ENCODE data around the gene TMEM179. TPM values are rescaled to one million over a fixed set of nuclear protein-coding genes. Genes with fewer than 3 reads are reported as not detected.

TMEM179 gene
- total RNA-seq, 1 experiment from 2014 or later = 3.2 TPM

- Histone ChIP-seq H3K36me3 (replicated peaks; ENCODE audit: control insufficient read depth, insufficient read depth, low read length) (no peaks in the 10 kb centered on the region), H3K4me3 (ENCODE audit: insufficient read depth, low read depth, low read length) (no peak overlapping the region), H3K27me3 (ENCODE audit: control insufficient read depth, insufficient read depth, low read length) (no peaks in the 10 kb centered on the region)
- DNase-seq = peak; percentile 46
Observed at GRCh38 chr14:104632781-104633180, 28.2 kb upstream of the TMEM179 start.

GRCh38 chr14:104624939-104625338 lies 20.4 kb upstream of the TMEM179 start:
- Histone ChIP-seq H3K27me3 (ENCODE audit: control insufficient read depth, insufficient read depth, low read length) (no peaks in the 10 kb centered on the region), H3K4me3 (ENCODE audit: insufficient read depth, low read depth, low read length) (no peak overlapping the region), H3K36me3 (replicated peaks; ENCODE audit: control insufficient read depth, insufficient read depth, low read length) (no peaks in the 10 kb centered on the region)
- no peak for DNase-seq

- peaks cover 2% of the 10 kb centered on the region; the same call in 1 of the 2 replicates for H3K27me3 ChIP-seq (ENCODE audit: control insufficient read depth, insufficient read depth, low read length)
- no peak for DNase-seq
- no peaks in the 10 kb centered on the region for H3K36me3 ChIP-seq (replicated peaks; ENCODE audit: control insufficient read depth, insufficient read depth, low read length)
- no peak overlapping the region for H3K4me3 ChIP-seq (ENCODE audit: insufficient read depth, low read depth, low read length)
Observed at GRCh38 chr14:104614126-104614812, 9.7 kb upstream of the TMEM179 start.

- DNase-seq = no peak
- peaks cover 2% of the 10 kb centered on the region; the same call in 1 of the 2 replicates for H3K27me3 ChIP-seq (ENCODE audit: control insufficient read depth, insufficient read depth, low read length)
- H3K4me3 ChIP-seq (ENCODE audit: insufficient read depth, low read depth, low read length) = no peak overlapping the region
- H3K36me3 ChIP-seq (replicated peaks; ENCODE audit: control insufficient read depth, insufficient read depth, low read length) = no peaks in the 10 kb centered on the region
Observed at GRCh38 chr14:104611881-104612280, 7.3 kb upstream of the TMEM179 start.

GRCh38 chr14:104610749-104611310 lies 6.3 kb upstream of the TMEM179 start:
- no peak for DNase-seq
- H3K27me3 ChIP-seq (ENCODE audit: control insufficient read depth, insufficient read depth, low read length) = peaks cover 2% of the 10 kb centered on the region; the same call in 1 of the 2 replicates
- no peaks in the 10 kb centered on the region for H3K36me3 ChIP-seq (replicated peaks; ENCODE audit: control insufficient read depth, insufficient read depth, low read length)
- no peak overlapping the region for H3K4me3 ChIP-seq (ENCODE audit: insufficient read depth, low read depth, low read length)

DNA sequence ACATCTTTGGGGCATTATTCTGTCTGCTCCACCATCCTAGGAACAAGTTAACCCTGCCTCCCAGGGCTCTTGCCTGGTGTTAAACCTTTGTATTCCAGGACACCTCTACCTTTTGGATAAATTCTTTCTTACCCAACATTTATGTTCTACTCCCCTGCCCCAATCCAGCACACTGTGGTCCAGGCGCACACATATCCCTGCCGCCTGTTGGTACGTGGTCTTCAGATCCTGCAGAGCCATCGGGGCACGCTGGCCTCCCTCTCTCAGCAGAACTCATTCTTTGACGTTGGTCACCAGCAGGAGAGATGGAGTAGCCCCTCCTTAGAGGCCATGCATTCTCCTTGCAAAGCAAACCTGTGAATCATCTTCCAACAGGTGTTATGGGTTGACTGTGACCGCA lies 5.1 kb upstream of the TMEM179 start:
- Histone ChIP-seq H3K27me3 (ENCODE audit: control insufficient read depth, insufficient read depth, low read length) (peaks cover 7% of the 10 kb centered on the region), H3K4me3 (ENCODE audit: insufficient read depth, low read depth, low read length) (no peak overlapping the region), H3K36me3 (replicated peaks; ENCODE audit: control insufficient read depth, insufficient read depth, low read length) (no peaks in the 10 kb centered on the region)
- DNase-seq = no peak

DNA sequence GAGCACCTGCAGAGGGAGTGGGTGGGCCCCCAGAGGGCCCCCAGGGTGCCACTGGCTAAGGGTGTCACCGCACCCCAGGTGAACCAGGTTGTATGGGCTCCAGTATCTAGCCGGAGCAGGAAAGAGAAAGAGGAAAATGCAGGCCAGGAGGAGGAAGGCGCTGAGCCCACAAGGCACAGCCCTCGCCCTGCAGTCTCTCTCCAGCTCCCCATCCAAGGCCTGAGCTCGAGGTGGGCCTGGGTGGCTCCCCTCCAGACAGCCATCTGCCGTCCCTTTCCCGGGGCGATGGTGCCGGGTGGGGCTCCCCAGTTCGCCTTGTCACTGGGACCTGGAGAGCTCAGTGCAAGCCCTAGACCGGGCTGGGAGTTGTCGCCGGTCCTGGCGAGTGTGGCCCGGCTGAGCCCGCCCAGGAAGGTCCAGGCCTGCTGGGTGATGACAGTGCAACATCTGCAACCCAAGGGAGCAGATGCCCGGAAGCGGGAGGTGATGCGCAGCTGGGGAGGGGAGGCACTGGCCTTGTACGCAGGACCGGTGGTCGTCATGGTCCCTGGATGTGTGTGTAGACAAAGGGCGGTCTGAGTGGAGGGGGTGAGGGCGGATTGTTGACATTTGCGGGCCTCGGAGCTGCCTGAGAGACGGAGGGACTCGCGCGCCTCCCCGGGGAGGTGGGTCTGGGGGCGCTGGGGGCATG lies 716 bp downstream of the TMEM179 start:
- peaks cover 16% of the 10 kb centered on the region for H3K27me3 ChIP-seq (ENCODE audit: control insufficient read depth, insufficient read depth, low read length)
- DNase-seq = peak; percentile 80
- H3K4me3 ChIP-seq (ENCODE audit: insufficient read depth, low read depth, low read length) = peak overlapping the region; percentile 41
- no peaks in the 10 kb centered on the region for H3K36me3 ChIP-seq (replicated peaks; ENCODE audit: control insufficient read depth, insufficient read depth, low read length)

GRCh38 chr14:104602933-104603325 lies 1.6 kb downstream of the TMEM179 start:
- Histone ChIP-seq H3K36me3 (replicated peaks; ENCODE audit: control insufficient read depth, insufficient read depth, low read length) (no peaks in the 10 kb centered on the region), H3K27me3 (ENCODE audit: control insufficient read depth, insufficient read depth, low read length) (peaks cover 16% of the 10 kb centered on the region), H3K4me3 (ENCODE audit: insufficient read depth, low read depth, low read length) (no peak overlapping the region)
- DNase-seq = peak; percentile 57

GRCh38 chr14:104602315-104602932 lies 2.1 kb downstream of the TMEM179 start:
- Histone ChIP-seq H3K4me3 (ENCODE audit: insufficient read depth, low read depth, low read length) (no peak overlapping the region), H3K27me3 (ENCODE audit: control insufficient read depth, insufficient read depth, low read length) (peaks cover 16% of the 10 kb centered on the region), H3K36me3 (replicated peaks; ENCODE audit: control insufficient read depth, insufficient read depth, low read length) (no peaks in the 10 kb centered on the region)
- peak; percentile 40 for DNase-seq

GRCh38 chr14:104601786-104602185 lies 2.8 kb downstream of the TMEM179 start:
- H3K36me3 ChIP-seq (replicated peaks; ENCODE audit: control insufficient read depth, insufficient read depth, low read length) = no peaks in the 10 kb centered on the region
- DNase-seq = no peak
- H3K4me3 ChIP-seq (ENCODE audit: insufficient read depth, low read depth, low read length) = no peak overlapping the region
- H3K27me3 ChIP-seq (ENCODE audit: control insufficient read depth, insufficient read depth, low read length) = peaks cover 16% of the 10 kb centered on the region

GRCh38 chr14:104600805-104601204 lies 3.8 kb downstream of the TMEM179 start:
- H3K27me3 ChIP-seq (ENCODE audit: control insufficient read depth, insufficient read depth, low read length) = peaks cover 16% of the 10 kb centered on the region
- no peaks in the 10 kb centered on the region for H3K36me3 ChIP-seq (replicated peaks; ENCODE audit: control insufficient read depth, insufficient read depth, low read length)

DNA sequence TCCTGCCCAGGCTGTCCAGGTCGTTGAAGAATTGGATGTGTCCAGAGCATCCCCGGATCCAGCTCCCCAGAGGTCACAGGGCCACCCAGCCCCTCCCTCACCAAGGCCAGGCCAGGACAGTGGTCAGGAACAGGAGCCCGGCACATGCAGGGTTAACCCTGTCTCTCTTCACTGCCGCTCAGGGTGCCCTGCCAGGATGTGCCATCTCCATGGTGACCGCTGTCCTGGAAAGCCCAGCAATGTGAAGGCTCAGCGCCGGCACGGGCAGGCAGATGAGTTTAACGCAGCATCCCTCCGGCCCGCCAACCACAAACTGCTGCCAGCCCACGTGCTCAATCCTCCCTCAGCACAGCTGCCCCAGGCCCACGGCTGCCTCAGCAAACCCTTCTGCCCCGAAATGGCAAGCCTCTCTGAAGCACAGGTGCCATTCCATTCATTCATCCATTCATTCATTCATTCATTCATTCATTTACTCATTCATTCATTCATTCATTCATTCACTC lies 4.4 kb downstream of the TMEM179 start:
- Histone ChIP-seq H3K4me3 (ENCODE audit: insufficient read depth, low read depth, low read length) (no peak overlapping the region), H3K36me3 (replicated peaks; ENCODE audit: control insufficient read depth, insufficient read depth, low read length) (no peaks in the 10 kb centered on the region), H3K27me3 (ENCODE audit: control insufficient read depth, insufficient read depth, low read length) (peaks cover 15% of the 10 kb centered on the region)
- DNase-seq = peak; percentile 70

More at GRCh38 chr14:104600805-104601204, 3.8 kb downstream of the TMEM179 start:
- DNase-seq = peak; percentile 28
- no peak overlapping the region for H3K4me3 ChIP-seq (ENCODE audit: insufficient read depth, low read depth, low read length)

GRCh38 chr14:104599446-104599845 lies 5.1 kb downstream of the TMEM179 start:
- H3K27me3 ChIP-seq (ENCODE audit: control insufficient read depth, insufficient read depth, low read length) = peaks cover 10% of the 10 kb centered on the region
- DNase-seq = no peak
- H3K4me3 ChIP-seq (ENCODE audit: insufficient read depth, low read depth, low read length) = no peak overlapping the region
- H3K36me3 ChIP-seq (replicated peaks; ENCODE audit: control insufficient read depth, insufficient read depth, low read length) = no peaks in the 10 kb centered on the region

- Histone ChIP-seq H3K36me3 (replicated peaks; ENCODE audit: control insufficient read depth, insufficient read depth, low read length) (no peaks in the 10 kb centered on the region), H3K27me3 (ENCODE audit: control insufficient read depth, insufficient read depth, low read length) (peaks cover 4% of the 10 kb centered on the region), H3K4me3 (ENCODE audit: insufficient read depth, low read depth, low read length) (no peak overlapping the region)
- DNase-seq = peak; percentile 45
Observed at GRCh38 chr14:104598910-104599273, 5.7 kb downstream of the TMEM179 start.

All from H7 (cell line).